ENCODE measurements around the gene DYSF.

- no peak for TF ChIP-seq CTCF (IDR thresholded peaks at IDR 0.05)
- no peak for TF ChIP-seq POLR2A (IDR thresholded peaks at IDR 0.05)
Observed at GRCh38 chr2:71479261-71479660, 25.9 kb downstream of the DYSF start.

Measured in Peyer's patch (tissue), 4 donors.